ENCODE results near the gene PTOV1.

Gene PTOV1

DNA sequence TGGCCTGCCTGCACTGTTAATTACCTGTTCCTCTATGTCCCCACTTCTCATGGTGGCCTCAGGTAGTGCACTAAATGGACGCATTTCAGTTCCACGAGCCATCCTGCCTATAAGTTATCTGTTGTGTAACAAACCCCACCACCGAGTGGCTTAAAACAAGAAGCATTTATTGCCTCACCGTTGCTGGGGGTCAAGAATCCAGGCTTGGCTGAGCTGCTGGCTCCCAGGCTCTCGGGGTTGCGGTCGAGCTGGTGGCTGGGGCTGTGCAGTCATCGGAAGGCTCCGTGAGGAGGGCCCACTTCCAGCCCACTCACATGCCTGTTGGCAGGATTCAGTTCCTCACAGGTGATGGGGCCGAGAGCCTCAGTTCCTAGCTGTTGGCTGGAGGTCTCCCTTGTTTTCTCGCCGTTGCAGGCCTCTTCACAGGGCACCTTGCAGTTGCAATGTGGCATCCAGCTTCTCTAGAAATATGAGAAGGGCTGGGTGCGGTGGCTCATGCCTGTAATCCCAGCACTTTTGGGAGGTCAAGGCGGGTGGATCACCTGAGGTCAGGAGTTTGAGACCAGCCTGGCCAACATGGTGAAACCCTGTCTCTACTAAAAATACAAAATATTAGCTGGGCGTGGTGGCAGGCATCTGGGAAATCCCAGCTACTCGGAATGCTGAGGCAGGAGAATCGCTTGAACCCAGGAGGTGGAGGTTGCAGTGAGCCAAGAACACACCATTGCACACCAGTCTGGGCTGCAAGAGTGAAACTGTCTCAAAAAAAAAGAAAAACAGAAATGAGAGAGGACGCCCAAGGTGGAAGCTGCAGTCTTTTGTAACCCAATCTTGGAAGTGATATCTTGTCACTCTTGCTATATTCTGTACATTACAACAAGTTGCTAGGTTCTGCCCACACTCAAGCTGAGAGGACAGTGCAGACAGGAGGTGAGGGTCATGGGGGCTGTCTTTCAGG is 6.5 kb upstream of the PTOV1 start:
- no peak for DNase-seq (ENCODE audit: low read depth)

DNA sequence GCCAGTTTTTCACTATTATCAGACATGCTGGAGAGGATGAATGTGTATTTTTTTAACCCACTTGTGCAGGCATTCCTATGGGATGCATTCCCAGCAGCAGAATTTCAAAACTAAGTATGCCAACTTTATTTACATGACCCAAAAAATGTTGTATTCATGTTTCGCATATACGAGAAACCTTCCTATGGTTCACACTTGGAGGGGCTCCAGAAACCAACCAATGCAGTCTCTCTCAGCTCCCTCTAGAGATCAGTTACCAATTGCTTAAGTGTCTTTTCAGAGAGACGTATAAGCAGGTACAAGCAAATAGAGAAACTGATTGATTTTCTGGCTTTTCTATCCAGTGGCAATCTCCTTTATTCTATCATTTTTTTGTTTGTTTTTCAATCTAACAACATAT is 5.5 kb upstream of the PTOV1 start:
- DNase-seq (ENCODE audit: low read depth): no peak

DNA sequence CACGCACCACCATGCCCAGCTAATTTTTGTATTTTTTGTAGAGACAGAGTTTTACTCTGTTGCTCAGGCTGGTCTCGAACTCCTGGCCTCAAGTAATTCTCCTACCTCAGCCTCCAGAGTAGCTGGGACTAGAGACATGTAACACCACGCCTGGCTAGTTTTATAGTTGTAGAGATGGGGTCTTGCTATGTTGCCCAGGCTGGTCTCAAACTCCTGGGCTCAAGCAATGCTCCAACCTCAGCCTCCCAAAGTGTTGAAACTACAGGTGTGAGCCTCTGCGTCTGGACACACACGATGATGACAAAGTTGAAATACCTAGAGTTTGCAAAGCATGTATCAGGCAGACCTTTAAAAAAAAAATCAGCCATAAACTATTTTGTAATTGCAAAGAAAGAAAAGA is 4.6 kb upstream of the PTOV1 start:
- no peak for DNase-seq (ENCODE audit: low read depth)

DNA sequence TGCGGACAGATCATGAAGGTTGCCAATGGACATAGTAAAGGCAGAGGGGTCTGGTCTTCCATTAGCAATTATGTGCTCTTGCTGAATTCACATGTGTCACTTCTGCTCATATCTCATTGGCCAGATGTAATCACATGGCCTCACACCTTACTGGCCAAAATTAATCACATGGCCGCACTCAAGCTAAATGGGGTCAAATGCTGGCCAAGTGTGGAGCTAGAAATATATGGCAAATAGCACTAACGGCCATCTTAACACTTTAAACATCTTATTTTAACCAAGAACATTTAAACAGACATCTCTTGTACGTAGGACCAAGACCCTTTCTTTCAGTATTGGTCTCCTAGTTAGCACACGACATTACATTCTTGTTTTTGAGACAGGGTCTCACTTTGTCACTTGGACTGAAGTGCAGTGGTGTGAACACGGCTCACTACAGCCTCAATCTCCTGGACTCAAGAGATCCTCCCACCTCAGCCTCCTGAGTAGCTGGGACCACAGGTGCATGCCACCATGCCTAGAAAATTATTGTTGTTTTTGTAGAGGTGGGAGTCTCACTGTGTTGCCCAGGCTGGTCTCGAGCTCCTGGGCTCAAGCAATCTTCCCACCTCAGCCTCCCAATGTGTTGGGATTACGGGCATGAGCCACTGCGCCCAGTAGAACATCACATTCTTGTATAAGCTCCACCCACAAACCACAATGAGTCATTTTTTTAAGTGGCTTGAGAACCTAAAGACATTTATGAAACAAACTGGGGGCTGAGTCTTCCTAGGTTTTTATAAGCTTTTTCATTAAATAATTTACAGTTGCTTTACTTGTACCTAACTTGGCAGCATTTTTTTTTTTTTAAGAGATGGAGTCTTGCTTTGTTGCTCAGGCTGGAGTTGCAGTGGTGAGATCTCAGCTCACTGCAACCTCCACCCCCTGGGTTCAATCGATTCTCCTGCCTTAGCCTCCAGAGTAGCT is 2.9 kb upstream of the PTOV1 start:
- DNase-seq (ENCODE audit: low read depth): peak; percentile 95

DNA sequence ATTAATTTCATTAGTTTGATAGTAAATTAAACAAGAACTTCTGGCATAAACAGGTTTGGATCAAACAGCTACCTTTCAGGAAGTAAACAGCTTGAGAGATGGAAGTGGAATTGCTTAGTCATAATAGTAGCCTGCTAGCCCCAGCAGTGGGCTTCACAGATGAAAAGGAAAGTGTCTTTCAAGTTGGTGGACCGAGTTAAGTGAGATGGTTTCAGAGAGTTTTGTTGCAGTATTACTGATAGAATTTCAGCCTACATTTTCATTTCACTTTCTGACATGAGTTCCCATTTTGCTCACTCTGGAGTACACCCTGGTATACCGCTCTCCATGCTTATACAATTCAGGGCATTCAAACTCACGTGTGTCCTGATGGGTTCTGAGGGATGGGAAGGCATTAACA is 2.0 kb upstream of the PTOV1 start:
- no peak for DNase-seq (ENCODE audit: low read depth)

DNA sequence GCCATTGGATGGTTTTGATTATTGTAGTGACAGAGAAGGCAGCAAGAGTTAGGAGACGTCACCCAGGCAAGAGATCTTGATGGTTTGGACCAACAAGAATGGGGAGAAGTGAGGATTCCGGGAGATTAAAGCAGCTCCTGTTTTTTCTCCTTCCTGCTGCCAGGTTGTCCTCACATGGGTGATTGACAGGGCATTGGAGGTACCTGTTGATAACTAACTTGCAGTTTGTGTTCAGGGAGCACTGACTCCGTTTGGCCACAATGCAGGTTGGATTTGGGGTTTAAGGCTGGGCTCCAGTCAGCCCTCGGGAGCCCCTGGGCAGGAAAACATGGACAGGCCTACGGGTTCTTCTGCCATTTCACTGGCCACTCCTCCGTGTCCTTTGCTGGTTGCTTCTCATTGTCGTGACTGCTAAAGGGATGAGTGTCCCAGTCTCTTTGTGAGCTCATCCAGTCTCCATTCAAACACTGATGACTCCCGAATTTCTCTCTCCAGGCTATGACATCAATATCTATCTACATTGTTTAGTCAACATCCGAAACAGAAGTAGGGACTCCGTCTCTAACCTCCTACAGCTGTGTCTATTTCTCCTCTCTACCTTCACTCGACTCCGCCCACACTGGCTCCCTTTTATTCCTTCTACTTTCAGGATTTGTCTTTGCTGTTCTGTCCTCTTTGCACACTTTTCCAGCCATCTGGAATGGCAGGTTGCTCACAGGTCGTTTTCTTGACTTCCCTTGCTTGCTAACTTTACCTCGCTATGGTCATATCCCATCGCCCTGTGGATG is 1.3 kb upstream of the PTOV1 start:
- no peak for DNase-seq (ENCODE audit: low read depth)

DNA sequence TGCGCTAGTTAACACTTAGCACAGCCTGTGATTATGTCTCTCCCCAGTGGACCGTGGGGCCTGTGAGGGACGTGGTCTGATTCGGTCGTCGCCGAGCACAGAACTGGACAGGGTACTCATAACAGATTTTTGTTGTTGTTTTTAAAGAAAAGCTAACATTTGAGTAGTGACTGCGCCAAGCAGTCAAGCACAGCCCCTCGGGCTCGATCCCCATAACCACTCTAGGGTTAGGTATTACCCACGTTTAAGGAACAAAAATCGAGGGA is 805 bp upstream of the PTOV1 start:
- no peak for DNase-seq (ENCODE audit: low read depth)

DNA sequence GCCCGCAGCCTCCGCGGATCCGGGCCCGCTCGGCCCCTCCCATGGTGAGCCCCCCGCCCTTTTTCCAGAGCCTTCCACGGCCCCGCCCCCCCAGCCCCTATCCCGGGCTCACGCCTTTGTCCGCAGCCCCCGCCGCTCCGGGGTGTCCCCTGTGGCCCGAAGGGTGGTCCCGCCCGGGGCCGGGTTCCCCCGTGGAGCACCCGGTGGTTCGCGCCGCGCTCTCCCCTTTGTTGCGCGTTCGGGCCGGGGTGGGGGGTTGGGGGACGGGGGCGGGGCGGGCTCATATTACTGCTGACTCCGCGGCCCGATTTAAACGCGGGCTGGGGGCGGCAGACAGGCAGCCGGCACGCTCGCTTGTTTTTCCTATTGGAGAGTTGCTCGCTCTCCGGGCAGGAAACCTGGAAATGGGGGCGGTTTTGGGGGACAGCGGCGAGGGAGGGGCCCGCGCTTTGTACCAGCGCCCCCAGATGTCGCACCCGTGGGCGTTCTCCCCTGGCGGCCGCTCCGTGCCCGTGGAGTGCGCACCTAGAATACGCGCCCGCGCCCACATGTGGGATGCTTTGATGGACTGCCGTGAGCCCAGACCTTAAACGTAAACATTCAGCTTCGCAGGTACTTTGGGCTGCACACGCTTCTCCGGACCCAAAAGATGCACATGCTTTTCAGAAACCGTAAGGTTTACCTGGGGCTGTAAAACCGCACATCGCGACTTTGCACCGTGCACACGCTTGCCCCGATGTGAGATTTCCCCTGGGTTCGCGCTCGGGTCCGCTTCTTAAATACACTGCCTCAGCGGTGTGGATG is 699 bp downstream of the PTOV1 start:
- no peak for DNase-seq (ENCODE audit: low read depth)

DNA sequence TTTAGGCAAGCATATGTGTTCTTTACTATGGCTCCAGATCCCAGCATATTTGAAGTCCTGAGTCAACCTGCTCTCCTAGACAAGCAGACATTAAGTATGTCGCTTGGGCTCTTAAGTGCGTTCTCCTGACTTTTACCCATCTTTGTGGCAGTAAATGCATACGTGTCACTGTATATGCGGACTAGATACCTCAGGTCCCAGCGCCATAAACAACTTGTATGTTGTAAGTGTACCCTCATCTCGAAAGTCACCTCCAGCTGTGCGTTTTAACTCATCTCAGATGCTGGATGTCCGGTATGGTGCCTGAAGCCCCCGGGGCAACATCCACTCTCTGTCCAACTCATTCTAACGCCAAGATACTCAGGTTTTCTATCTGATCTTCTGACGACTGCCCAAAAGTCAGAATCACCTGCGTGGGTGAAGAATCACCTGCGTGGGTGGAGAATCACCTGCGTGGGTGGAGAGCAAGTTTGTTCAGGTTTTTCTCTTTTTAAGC is 1.7 kb downstream of the PTOV1 start:
- no peak for DNase-seq (ENCODE audit: low read depth)

DNA sequence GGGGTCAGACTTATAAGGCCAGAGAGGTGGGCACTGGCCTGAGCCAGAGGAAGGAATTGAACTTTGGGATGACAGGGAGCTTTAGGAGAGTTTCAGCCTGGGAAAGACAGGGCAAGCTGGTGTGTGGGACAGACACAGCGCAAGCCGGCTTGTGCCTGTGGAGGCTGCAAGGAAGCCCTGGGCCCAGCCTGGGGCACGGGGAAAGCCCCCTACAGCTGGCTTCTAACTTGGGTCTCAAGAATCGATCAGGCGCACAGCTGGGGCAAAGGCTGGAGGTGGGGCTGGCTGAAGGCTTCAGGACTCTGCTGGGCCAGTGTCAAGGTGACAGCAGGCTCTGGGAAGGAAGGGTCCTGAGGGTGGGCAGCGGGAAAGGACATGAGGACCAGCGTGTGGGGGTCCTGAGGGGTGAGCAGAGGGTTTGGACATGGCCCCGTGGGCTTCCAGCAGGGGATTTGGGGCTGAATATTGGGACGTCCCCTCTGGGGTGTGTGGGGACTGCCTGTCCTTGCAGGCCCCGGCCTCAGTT is 3.0 kb downstream of the PTOV1 start:
- no peak for DNase-seq (ENCODE audit: low read depth)

DNA sequence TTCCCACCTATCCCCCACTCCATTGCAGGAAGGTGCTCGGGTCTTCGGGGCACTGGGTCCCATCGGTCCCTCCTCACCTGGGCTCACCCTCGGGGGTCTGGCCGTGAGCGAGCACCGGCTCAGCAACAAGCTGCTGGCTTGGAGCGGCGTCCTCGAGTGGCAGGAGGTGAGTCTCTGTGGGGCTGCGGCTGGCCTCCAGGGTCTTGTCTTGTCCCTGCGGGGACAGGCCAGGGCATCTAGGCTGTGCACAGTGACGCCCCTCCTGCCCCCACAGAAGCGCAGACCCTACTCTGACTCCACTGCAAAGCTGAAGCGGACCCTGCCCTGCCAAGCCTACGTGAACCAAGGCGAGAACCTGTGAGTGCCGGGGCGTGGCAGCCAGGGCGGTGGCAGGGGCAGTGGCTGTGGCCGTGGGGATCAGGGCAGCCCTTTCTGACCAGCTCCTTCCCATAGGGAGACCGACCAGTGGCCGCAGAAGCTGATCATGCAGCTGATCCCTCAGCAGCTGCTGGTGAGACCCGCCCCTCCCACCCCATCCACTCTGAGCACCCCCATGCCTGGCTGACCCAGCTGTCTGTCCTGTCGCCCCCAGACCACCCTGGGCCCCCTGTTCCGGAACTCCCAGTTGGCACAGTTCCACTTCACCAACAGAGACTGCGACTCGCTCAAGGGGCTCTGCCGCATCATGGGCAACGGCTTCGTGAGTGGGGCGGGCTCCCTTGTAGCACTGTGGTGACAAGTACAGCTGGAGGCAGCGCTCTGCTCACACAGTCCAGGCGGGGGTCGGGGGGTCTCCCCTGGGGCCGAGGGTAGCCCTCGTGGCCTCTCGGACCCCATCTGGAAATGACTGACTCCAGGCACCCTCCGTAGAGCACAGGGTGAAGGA is 3.7 kb downstream of the PTOV1 start:
- DNase-seq (ENCODE audit: low read depth): no peak

DNA sequence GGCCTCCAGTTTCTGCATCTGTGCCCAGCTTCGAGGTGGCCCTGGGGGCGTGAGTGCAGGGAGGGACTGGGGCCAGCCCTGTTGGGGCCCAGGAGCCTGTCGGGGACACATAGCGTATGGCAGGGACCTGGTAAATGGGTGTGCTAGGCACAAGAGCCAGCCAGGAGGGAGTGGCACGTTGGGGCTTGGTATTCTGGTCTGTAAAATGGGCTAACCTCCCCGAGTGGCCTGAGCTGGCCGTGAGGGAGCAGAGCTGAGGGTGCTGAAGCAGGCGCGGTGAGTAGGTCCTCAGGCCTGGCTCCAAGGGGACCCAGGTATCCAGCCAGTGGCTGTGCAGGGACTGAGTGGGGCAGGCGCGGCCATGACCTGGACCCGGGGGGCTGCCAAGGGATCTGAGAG is 4.3 kb downstream of the PTOV1 start:
- no peak for DNase-seq (ENCODE audit: low read depth)

DNA sequence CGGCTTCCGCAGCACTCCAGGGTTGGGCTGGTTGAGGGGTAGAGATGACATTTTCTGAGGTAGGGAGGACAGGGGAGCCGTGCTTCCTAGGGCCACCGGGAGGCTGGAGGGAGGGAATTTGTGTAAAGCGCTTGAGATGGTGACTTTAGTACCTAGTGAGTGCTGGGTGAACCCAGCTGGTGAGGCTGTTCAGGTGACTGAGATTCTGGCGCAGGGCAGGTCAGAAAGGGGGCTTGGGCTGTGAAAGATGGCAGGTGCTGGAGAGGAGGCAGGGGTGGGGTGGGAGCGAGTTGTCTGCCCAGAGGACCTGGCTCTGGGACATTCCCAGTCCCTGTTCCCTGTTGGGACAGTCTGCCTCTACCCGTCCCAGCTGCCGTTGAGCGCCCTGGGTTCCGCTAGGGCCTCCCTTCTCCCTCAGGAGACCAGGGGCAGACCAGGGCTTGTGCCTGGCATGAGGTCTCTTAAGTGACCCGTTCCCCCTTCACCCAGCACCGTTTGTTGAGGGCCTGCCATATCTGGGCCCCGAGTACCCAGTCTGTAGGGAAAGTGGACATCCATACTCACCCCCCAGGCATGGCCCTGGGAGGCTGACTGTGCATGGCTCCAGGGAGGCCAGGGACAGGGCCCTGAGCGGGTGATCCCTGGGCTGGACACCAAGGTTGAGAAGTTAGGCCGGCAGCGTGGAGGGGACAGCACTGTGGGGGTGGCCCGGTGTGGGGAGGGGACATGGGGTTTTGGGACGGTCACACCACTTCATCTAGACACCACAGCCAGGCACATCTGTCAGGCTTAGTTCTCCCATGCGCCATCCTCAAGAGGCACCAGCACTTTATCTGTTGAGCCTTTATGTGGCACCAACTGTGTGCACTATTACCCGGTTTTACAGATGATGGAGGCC is 5.0 kb downstream of the PTOV1 start:
- DNase-seq (ENCODE audit: low read depth): no peak

DNA sequence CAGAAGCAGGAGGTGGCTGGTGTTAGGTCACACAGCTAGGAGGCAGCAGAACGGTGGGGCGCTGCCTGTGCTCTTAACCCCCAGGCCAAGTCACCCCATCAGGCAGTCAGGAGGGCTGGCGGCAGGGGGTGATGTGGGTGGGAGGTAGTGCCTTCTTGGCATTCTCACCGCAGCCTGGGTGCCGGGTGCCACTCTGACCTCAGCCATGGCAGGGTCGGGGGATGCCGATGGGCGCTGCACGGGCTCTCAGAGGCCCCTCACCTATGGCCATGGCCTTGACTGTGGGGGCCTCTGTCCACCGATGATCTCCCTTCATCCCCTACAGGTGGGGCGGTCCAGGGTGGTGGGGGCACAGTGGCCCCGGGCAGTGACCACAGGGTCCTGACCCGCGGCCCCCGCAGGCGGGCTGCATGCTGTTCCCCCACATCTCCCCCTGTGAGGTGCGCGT is 5.6 kb downstream of the PTOV1 start:
- no peak for DNase-seq (ENCODE audit: low read depth)

DNA sequence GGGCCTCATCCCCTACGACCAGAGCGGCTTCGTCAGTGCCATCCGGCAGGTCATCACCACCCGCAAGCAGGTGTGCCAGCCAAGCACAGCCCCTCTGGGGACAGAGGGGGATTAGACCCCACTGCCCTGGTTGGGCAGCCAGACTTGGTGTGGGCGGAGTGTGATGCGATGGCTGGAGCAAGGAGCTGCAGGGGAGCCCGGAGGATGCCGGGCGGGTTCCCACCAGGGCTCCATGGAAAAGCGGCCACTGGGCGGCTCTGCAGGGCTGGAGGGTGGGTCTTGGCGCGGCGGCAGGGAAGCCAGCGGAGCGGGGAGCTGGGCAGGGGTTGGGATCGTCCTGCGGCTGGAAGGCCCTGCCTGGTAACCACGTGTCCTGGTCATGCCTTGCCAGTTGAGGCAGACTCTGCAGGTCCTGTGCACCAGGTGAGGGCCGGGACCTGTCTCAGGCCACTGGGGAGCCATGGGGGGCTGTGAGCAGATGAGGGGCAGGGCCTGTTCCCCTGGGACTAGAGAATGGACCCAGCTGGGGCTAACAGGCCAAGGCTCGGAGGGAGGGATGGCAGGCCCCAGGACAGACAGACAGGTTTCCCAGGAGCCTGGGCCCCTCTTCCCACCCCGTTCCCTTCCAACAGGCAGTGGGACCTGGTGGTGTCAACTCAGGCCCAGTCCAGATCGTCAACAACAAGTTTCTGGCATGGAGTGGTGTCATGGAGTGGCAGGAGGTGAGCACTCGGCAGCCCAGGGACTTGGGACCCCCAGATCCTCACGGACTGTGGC is 6.3 kb downstream of the PTOV1 start:
- no peak for DNase-seq (ENCODE audit: low read depth)

DNA sequence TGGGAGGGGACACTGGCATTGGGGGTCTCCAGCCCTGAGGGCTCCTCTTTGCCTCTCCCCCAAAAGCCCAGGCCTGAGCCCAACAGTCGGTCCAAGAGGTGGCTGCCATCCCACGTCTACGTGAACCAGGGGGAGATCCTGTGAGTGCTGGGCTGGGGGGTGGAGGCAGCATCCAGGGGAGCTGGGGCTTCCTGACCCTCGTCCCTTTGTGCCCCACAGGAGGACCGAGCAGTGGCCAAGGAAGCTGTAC is 6.8 kb downstream of the PTOV1 start:
- no peak for DNase-seq (ENCODE audit: low read depth)

DNA sequence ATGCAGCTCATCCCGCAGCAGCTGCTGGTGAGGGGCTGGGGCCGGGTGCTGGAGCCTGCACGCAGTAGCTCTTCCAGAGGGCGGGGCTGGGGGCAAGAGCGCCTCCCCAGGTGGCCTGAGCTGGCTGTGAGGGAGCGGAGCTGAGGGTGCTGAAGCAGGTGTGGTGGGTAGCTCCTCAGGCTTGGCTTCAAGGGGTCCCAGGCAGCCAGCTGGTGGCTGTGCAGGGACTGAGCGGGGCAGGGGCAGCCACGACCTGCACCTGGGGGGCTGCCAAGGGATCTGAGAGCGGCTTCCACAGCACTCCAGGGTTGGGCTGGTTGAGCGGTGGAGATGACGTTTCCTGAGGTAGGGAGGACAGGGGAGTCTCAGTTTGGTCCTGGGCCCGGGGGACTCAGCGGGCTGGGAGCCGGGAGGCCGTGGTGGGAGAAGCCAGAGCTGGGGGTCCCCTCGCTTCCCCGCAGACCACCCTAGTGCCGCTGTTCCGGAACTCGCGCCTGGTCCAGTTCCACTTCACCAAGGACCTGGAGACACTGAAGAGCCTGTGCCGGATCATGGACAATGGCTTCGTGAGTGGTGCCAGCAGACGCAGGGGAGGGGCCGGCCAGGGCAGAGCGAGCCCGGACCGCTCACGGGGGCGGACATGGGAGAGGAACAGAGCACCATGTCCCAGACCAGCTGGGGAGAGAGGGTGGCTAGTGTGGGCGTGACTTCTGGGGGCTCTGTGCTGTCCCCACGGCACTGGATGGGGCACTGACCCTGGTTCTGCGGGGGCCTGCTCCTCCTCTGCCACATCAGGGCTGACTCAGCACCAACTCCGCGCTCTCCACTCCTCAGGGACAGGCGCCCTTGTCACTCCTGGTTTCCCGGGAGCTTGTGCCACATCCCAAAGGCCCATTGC is 7.4 kb downstream of the PTOV1 start:
- DNase-seq (ENCODE audit: low read depth): no peak

All from iris pigment epithelial cell (primary cell).